PC-3 (cell line): ENCODE data around the gene VAMP8. TPM values are rescaled to one million over a fixed set of nuclear protein-coding genes. Genes with fewer than 3 reads are reported as not detected.

Experiments used
- ATAC-seq: fragments of 200-7000 bp; cut with Tn5 transposase; 2 replicates; pipeline ENCODE4 v1.9.1; 2020; ENCODE audit warnings: mild to moderate bottlenecking, moderate library complexity
- BruUV-seq: library from RNA; stranded (reverse); fragments of 400-500 nt; replicated peaks from 2 replicates; lab custom pipeline; 2021; lab: Mats Ljungman, UMichigan
- CTCF ChIA-PET: fragments of 300-600 bp; sonication (Branson Sonifier 250); formaldehyde crosslinking; loops from one replicate; lab custom pipeline; 2022; ENCODE audit warnings: antibody characterized with exemption; lab: Charles Lee
- POLR2A ChIA-PET: fragments of 300-600 bp; sonication (Branson Sonifier 250); formaldehyde crosslinking; loops from one replicate; lab custom pipeline; 2022; ENCODE audit warnings: antibody characterized with exemption; ENCODE audit not compliant: unreplicated experiment; lab: Charles Lee
- DNase-seq: peaks from one replicate; pipeline ENCODE4 v3.0.0-alpha.2; 2015
- H2AFZ ChIP-seq: fragments of 300-600 bp; sonication (generic); 2 replicates; pipeline ENCODE4 v1.6.0; 2016; ENCODE audit warnings: antibody characterized with exemption, low read length
- H3F3A ChIP-seq: fragments of 300-600 bp; sonication (generic); one replicate; pipeline ENCODE4 v1.6.0; 2017; ENCODE audit warnings: antibody characterized with exemption, low read length, control low read depth, mild to moderate bottlenecking; ENCODE audit not compliant: unreplicated experiment
- H3K27ac ChIP-seq: fragments of 300-600 bp; sonication (generic); 2 replicates; pipeline ENCODE4 v1.5.1; 2016; ENCODE audit warnings: mild to moderate bottlenecking, low read length
- H3K27me3 ChIP-seq: fragments of 300-600 bp; sonication (generic); 2 replicates; pipeline ENCODE4 v1.6.1; 2016; ENCODE audit warnings: low read length, mixed read lengths
- H3K36me3 ChIP-seq: fragments of 300-600 bp; sonication (generic); 2 replicates; pipeline ENCODE4 v1.6.1; 2016; ENCODE audit warnings: low read depth, mixed run types, low read length, mixed read lengths
- H3K4me1 ChIP-seq: fragments of 300-600 bp; sonication (generic); 2 replicates; pipeline ENCODE4 v1.5.1; 2016; ENCODE audit warnings: low read length; ENCODE audit not compliant: insufficient read depth
- H3K4me2 ChIP-seq: fragments of 300-600 bp; sonication (generic); 2 replicates; pipeline ENCODE4 v1.6.0; 2016; ENCODE audit warnings: low read length
- H3K4me3 ChIP-seq: fragments of 300-600 bp; sonication (generic); 2 replicates; pipeline ENCODE4 v1.5.1; 2016; ENCODE audit warnings: mild to moderate bottlenecking, low read length, mixed read lengths
- H3K79me2 ChIP-seq: fragments of 300-600 bp; sonication (generic); 2 replicates; pipeline ENCODE4 v1.6.1; 2017; ENCODE audit warnings: low read length, mixed read lengths
- H3K9ac ChIP-seq: fragments of 300-600 bp; sonication (generic); 2 replicates; pipeline ENCODE4 v1.6.0; 2016; ENCODE audit warnings: mild to moderate bottlenecking, low read length
- H3K9me2 ChIP-seq: fragments of 300-600 bp; sonication (generic); replicated peaks from 2 replicates; pipeline ENCODE4 v1.6.1; 2016; ENCODE audit warnings: mixed run types, low read length, mixed read lengths
- H3K9me3 ChIP-seq: fragments of 300-600 bp; sonication (generic); 2 replicates; pipeline ENCODE4 v1.6.1; 2016; ENCODE audit warnings: low read length, mixed read lengths
- H4K20me1 ChIP-seq: fragments of 300-600 bp; sonication (generic); 2 replicates; pipeline ENCODE4 v1.6.1; 2016; ENCODE audit warnings: low read length, mixed read lengths
- EZH2 ChIP-seq: fragments of 300-600 bp; sonication (generic); IDR thresholded peaks from one replicate; pipeline ENCODE4 v1.6.1; 2017; ENCODE audit warnings: antibody characterized with exemption, mild to moderate bottlenecking, low read length; ENCODE audit not compliant: unreplicated experiment
- EZH2phosphoT487 ChIP-seq: fragments of 300-600 bp; sonication (generic); IDR thresholded peaks from 2 replicates; pipeline ENCODE4 v1.6.1; 2018; ENCODE audit warnings: mild to moderate bottlenecking, antibody characterized with exemption, low read length, borderline replicate concordance
- intact Hi-C: fragments of 100-400 bp; cut with micrococcal nuclease; formaldehyde crosslinking; loops from 2 replicates; pipeline ENCODE4 v1.9.0; 2023
- total RNA-seq: library from RNA; depleted of rRNA; stranded (reverse); fragments of >200 nt; gene quantifications from 2 replicates; pipeline ENCODE4 v1.2.3, GENCODE V29; 2014
- TF ChIP-seq, protein P1 (sequence below): fragments of 300-600 bp; sonication (generic); conservative IDR thresholded peaks from 2 replicates; pipeline ENCODE4 v1.5.1; 2017; ENCODE audit warnings: antibody characterized with exemption, low read depth, mild to moderate bottlenecking, low read length

Gene VAMP8
- total RNA-seq, 1 experiment from 2014 or later = 142 TPM

DNA sequence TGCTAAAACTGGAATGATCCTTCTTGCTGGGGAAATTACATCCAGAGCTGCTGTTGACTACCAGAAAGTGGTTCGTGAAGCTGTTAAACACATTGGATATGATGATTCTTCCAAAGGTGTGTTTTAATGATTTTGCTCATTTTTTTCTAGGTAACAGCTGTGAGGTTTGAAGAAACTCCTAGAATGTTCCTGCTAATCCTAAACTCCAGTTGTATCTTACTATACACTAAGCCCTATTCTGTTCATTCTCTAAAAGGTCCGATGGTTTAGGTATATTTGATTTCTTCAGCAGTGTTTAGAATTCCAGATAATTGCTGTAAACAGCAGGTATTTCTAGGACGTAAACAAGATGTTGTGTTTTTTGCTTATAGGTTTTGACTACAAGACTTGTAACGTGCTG is 36.1 kb upstream of the VAMP8 start:
- POLR2A ChIA-PET = interaction anchor here (3.5 kb wide), 1 partner anchor 37 kb away, joined by 27 read pairs; no protein-coding TSS in a partner anchor
- CTCF ChIA-PET = interaction anchor here (0.6 kb wide), 1 partner anchor 61 kb away, joined by 3 read pairs; the partner anchor contains the start of gene TMEM150A
- no peak for TF ChIP-seq EZH2
- TF ChIP-seq, protein P1, sequence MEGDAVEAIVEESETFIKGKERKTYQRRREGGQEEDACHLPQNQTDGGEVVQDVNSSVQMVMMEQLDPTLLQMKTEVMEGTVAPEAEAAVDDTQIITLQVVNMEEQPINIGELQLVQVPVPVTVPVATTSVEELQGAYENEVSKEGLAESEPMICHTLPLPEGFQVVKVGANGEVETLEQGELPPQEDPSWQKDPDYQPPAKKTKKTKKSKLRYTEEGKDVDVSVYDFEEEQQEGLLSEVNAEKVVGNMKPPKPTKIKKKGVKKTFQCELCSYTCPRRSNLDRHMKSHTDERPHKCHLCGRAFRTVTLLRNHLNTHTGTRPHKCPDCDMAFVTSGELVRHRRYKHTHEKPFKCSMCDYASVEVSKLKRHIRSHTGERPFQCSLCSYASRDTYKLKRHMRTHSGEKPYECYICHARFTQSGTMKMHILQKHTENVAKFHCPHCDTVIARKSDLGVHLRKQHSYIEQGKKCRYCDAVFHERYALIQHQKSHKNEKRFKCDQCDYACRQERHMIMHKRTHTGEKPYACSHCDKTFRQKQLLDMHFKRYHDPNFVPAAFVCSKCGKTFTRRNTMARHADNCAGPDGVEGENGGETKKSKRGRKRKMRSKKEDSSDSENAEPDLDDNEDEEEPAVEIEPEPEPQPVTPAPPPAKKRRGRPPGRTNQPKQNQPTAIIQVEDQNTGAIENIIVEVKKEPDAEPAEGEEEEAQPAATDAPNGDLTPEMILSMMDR = no peak
- TF ChIP-seq EZH2phosphoT487 = no peak
- BruUV-seq = no TSS peak
- Histone ChIP-seq H3K36me3 (peaks cover 58% of the 10 kb centered on the region), H4K20me1 (peaks cover 63% of the 10 kb centered on the region), H2AFZ (no peak overlapping the region), H3K27ac (no peak overlapping the region), H3K4me1 (peaks cover 36% of the 10 kb centered on the region), H3K79me2 (peaks cover 68% of the 10 kb centered on the region), H3K4me3 (peak overlapping the region; percentile 95), H3K27me3 (no peaks in the 10 kb centered on the region), H3K4me2 (peak overlapping the region; percentile 99), H3K9me2 (no peaks in the 10 kb centered on the region), H3K9ac (peak overlapping the region; percentile 100), H3K9me3 (no peaks in the 10 kb centered on the region), H3F3A (peaks cover 56% of the 10 kb centered on the region)
- intact Hi-C loops = no loop called here
- DNase-seq (no peak), ATAC-seq (no peak)

DNA sequence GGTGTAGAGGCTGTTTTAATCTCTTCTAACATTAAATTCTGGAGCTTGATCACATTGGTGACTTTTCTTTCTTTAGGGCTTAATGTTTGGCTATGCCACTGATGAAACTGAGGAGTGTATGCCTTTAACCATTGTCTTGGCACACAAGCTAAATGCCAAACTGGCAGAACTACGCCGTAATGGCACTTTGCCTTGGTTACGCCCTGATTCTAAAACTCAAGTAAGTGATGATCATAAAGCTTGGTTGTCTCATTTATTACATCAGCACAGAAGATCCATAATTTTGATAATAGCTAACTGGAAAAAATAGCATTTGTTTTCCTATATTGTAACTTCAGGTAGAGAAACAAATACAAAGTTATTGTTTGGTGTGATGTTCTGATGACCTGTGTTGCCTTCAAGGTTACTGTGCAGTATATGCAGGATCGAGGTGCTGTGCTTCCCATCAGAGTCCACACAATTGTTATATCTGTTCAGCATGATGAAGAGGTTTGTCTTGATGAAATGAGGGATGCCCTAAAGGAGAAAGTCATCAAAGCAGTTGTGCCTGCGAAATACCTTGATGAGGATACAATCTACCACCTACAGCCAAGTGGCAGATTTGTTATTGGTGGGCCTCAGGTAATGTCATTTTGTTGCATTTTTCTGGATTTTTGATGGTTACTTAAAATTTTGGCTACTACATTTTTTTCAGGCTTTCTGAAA is 35.5 kb upstream of the VAMP8 start:
- H3K9ac ChIP-seq = peak overlapping the region; percentile 100

More for the DNA sequence above, 35.5 kb upstream of the VAMP8 start:
- ChIA-PET POLR2A (interaction anchor here (0.6 to 3.5 kb wide), 4 partner anchors 37 to 153 kb away, joined by 3 to 27 read pairs (median 4); no protein-coding TSS in a partner anchor), CTCF (interaction anchor here (0.6 kb wide), 1 partner anchor 61 kb away, joined by 3 read pairs; the partner anchor contains the start of gene TMEM150A)
- no peaks in the 10 kb centered on the region for H3K9me2 ChIP-seq
- peaks cover 58% of the 10 kb centered on the region for H3K36me3 ChIP-seq
- peaks cover 63% of the 10 kb centered on the region for H4K20me1 ChIP-seq
- no peak overlapping the region for H3K27ac ChIP-seq
- peaks cover 63% of the 10 kb centered on the region for H3K79me2 ChIP-seq
- no TSS peak for BruUV-seq
- peaks cover 31% of the 10 kb centered on the region for H3K4me1 ChIP-seq
- TF ChIP-seq EZH2 = no peak
- TF ChIP-seq, protein P1 = no peak
- TF ChIP-seq EZH2phosphoT487 = no peak
- intact Hi-C loops = no loop called here
- DNase-seq = no peak
- peak overlapping the region; percentile 95 for H3K4me3 ChIP-seq
- H2AFZ ChIP-seq = no peak overlapping the region
- peak overlapping the region; percentile 99 for H3K4me2 ChIP-seq
- no peaks in the 10 kb centered on the region for H3K9me3 ChIP-seq
- no peak for ATAC-seq
- no peaks in the 10 kb centered on the region for H3K27me3 ChIP-seq
- H3F3A ChIP-seq = peaks cover 63% of the 10 kb centered on the region
